T-helper 9 cell (primary cell): ENCODE results near the gene REV1.
"Not testable (repeated sequence)": the region's sequence is repeated elsewhere in the genome, so short reads cannot be mapped to it uniquely, and the experiment has no call there.

Experiments used
- DNase-seq: peaks from one replicate; pipeline ENCODE4 v3.0.0-alpha.2; 2020

The REV1 gene

DNA sequence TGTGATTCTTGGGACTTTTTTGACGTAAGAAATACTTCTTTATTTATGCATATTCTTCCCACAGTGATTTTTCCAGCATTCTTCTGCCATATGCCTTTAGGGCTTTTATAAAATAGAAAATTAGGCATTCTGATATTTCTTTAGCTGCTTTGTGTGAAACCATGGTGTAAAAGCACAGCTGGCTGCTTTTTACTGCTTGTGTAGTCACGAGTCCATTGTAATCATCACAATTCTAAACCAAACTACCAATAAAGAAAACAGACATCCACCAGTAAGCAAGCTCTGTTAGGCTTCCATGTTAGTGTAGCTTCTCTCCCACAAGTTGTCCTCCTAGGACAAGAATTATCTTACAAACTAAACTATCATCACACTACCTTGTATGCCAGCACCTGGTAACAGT, 90.0 kb downstream of the REV1 start:
- no peak for DNase-seq

DNA sequence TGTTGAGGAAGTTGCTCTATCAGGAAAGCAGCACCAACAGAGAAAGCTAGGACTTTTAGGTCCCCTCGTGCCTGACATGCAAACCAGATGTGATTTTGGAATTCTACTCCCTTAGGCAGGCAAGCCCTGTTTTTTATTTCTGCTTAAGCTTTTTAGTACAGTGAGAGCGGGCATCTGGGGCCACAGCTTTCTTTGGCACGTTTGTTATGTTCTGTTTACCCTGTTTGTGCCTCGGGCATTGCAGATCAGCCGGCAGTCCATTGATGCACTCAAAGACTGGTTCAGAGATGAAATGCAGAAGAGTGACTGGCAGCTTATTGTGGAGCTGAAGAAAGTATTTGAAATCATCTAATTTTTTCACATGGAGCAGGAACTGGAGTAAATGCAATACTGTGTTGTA, 90.8 kb downstream of the REV1 start:
- DNase-seq: no peak

DNA sequence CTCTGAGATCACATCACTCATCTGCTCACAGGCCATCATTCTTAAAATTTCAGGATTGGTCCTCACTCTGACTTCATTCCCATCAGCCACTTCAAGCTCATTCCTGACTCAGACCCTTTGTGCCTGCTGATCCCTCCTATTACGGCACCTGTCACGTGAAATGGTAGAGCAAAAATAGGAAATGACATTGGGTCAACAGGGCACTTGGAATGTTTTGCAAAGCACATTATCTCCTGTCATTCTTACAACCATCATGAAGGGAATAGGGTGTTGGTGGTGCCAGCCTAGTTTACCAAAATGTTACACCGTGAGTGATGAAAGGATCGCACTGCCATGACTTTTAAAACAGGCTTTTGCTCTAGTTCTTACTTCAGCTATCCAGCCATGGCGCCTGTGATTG, 91.5 kb downstream of the REV1 start:
- DNase-seq: no peak

DNA sequence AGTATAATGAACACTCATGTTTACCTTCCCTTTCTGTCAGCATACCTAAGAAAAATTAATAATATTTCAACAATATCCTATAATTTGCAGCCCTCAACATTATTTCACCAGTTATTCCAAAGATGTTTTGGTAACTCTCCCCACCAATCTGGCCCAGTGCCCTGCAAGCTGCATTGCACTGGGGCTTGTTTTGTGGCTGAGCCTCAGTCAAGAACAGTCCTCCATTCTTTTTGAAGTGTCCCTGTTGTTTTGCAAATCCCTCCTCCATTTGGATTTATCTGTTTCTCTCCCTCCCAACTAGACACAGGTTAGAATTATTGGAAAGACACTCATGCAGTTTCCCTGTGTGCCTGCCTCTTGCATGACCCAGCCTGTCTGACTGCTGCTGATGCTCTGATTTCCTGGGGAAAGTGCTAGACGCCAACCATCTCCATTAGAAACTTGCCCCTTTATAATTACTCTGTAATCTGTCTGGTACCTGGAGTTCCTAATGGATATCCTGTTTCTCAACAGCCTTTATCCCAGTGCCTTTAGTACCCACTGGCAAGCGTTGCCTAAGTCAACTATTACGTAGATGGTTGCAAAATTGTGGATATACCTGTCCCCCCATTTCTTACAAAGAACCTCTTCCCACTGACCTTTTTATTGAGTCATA, 92.4 kb downstream of the REV1 start:
- no peak for DNase-seq

DNA sequence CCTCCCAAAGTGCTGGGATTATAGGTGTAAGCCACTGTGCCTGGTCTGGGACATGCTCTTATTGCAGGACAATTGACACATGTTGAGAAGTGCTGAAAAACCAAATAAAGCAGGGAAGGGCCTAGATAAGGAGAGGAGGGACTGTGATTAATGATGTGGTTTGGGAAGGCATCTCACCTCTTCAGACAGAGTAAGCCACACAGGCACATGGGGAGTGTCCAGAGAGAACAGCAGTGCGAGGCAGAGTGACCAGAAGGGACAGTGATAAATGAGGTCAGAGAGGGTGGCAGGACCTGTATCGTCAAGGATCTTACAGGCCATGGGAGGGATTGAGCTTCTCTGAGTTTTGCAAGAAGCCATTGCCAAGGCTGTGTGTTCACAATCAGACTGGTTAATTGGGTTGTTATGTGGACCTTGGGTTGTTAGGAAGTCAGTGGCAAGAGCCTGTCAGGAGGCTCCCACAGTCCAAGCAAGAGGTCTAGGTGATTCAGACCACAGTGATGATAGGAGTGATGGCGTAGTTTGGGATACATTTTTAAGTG, 94.2 kb downstream of the REV1 start:
- DNase-seq: no peak

DNA sequence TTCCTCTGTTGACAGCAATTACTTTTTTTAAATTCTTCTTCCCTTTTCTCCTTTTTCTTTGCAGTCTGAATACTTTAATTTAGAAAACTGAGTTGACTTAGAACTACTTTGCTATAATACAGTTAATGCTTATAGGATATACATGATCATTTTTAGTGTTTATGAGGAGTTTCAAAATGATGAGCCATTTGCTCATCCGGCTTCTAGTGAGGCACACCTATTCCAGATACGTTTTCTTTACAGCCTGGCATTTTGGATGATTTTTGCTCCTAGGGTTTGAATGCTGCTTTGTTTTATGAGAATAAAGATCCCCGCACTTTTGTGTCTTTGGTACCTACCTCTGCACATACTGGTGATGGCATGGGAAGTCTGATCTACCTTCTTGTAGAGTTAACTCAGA, 99.9 kb downstream of the REV1 start:
- no peak for DNase-seq

DNA sequence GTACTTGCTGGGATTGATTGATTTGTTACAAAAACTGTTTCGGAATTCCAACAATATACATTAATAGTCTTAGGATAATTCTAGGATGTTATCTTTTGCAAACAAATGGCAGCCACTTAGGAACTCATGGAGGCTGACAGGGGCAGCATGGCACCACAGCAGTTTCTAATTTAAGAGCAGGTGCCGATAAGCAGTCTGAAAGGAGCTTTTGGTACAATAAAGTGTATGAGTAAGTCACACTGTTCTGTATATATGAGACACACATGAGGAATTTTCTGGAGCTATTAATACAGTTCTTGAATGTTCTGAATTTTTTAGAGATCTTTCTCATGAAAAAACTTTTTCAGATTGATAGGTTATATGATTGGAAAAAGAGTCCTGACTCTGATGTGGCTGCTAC, 100.4 kb downstream of the REV1 start:
- DNase-seq: no peak

DNA sequence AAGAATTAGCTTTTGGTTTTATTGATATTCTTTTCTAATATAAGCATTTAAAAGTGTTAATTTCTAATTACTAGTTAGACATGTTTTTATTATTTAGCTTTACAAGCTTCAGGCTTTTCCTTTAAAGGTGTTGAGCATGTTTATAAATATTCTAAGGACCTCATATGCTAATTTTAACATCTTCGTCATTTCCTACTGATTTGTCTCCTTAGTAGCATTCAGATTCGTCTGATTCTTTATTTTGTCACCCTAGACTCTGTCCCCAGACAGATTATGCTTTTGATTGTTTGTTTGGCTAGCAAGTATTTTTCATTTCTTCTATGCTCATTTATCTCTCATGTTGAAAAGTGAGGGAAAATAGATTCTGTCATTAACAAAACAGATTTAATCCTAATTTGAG, 100.9 kb downstream of the REV1 start:
- no peak for DNase-seq

- DNase-seq: no peak
Observed at GRCh38 chr2:99386011-99386410, 103.8 kb downstream of the REV1 start.

GRCh38 chr2:99382143-99382542, 107.7 kb downstream of the REV1 start:
- DNase-seq: no peak

DNA sequence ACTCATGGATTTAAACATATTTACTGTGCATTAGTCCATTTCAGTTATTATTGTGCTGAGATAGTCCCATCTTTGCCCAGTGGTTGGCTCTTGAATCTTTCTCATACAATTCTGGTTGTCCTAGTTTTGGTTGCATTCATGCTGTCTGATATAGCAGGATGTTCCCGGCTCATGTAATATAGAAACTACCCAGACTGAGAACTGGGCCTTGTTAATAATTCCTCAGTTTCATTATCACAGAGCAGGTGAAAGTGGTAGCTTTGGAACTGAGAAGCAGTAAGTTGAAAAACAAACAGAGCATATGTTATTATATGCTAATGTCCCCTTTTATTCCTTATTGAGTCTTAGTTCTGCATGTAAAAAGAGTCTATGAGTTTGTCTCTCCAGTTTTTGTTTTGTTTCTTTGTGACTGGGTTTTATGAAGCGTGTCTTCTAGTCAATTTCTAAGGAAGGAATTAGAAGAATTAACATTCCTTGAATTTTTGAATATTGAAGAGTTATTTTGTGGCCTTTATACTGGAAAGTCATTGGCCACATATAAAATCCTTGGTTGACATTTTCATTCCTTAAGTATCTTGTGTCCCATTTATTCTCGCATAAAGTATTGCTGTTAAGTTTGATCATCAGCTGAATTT, 109.3 kb downstream of the REV1 start:
- DNase-seq: no peak

DNA sequence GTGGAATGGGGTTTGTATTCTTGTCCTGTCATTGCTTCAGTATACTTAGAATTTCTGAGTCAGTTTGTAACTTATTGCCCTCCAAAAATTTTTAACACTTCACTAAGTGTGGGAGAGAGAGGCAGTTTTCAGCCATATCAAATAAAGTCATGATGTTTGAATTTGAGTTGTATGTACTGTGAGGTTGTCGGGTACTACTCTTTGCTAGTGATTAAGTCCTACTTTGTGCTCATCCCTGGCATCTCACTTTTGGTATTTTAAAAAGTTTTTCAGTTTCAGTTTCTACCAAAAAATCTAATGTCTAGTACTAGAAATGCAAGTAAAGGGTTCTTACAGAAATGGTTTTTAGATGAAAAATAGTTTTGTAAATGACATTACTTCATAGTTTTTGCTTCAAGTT, 111.9 kb downstream of the REV1 start:
- DNase-seq: no peak

DNA sequence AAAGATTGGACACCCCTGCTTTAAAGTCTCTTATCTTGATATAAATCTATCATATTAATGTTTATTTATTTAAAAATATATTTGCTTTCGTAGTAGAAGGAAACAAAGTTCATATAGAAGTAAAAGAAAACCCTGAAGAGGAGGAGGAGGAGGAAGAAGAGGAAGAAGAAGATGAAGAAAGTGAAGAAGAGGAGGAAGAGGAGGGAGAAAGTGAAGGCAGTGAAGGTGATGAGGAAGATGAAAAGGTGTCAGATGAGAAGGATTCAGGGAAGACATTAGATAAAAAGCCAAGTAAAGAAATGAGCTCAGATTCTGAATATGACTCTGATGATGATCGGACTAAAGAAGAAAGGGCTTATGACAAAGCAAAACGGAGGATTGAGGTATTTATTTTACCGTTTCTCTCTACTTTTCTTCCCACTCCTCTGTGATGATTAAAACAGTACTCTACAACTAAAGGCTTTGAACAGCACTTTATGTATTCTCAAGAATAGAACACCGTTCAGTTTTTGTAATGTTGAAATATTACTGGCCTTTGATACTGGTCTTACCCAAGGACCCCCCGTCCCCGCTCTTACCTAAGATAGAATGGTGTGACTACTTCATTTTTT, 113.5 kb downstream of the REV1 start:
- no peak for DNase-seq

- DNase-seq: no peak
Observed at GRCh38 chr2:99374747-99375146, 115.1 kb downstream of the REV1 start.

DNA sequence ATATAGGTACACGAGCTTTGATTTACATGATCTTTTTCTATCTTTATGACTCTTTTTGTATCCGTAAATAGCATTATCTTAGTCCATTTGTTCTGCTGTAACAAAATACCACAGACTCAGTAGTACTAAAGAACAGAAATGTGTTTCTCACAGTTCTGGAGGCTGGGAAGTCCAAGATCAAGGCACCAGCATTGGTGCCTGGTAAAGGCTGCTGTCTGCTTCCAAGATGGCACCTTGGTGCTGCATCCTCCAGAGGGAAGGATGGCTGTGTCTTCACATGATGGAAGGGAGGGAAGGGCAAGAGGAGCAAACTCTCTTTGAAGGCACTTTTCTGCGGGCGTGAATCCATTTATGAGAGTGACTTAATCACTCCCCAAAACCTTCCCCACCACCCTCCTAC, 116.7 kb downstream of the REV1 start:
- no peak for DNase-seq

DNA sequence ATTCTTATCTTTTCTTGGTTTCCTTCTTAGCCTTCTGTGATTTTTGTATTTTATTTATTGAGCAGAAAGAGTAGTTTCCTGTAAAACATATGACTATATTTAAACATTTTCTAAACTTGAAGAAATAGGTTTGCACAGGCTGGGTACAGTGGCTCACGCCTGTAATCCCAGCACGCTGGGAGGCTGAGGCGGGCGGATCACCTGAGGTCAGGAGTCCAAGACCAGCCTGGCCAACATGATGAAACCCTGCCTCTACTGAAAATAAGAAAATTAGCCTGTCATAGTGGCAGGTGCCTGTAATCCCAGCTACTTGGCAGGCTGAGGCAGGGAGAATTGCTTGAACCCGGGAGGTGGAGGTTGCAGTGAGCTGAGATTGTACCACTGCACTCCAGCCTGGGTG, 121.0 kb downstream of the REV1 start:
- not testable (repeated sequence) for DNase-seq

GRCh38 chr2:99365661-99366060, 124.2 kb downstream of the REV1 start:
- DNase-seq: no peak

- no peak for DNase-seq
Observed at GRCh38 chr2:99356853-99357252, 133.0 kb downstream of the REV1 start.

DNA sequence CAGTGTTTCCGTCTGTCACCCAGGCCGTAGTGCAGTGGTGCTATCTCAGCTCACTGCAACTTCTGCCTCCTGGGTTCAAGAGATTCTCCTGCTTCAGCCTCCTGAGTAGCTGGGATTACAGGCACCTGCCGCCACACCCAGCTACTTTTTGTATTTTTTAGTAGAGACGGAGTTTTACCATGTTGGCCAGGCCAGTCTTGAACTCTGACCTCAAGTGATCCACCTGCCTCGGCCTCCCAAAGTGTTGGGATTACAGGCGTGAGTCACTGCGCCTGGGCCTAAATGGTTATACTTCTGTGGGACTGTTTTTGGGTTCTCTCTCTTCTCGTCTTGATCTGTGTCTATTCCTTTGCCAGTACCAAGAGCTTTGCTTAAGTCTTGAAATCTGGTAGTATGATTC, 135.0 kb downstream of the REV1 start:
- DNase-seq: not testable (repeated sequence)

DNA sequence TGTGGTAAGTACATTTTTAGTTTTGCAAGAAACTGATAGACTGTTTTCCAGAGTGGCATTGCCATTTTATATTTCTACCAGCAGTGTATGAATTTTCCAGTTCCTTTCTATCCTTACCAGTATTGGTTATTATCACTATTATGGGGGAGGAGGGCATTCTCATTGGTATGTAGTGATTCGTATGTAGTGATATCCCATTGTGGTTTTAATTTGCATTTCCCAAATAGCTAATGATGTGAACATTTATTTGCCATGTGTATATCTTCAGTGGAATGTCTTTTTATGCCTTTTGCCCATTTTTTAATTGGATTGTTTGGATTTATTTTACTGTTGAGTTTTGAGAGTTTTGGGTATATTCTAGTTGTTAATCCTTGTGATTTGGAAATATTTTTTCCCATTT, 135.7 kb downstream of the REV1 start:
- no peak for DNase-seq
